ENCODE data around the gene ANKRD39.

GRCh38 chr2:96822786-96823185 lies 35.0 kb downstream of the ANKRD39 start:
- TF ChIP-seq EP300 (IDR thresholded peaks at IDR 0.05; ENCODE audit: borderline replicate concordance) (no peak), MAX (IDR thresholded peaks at IDR 0.05) (no peak), CEBPB (IDR thresholded peaks at IDR 0.05) (no peak), ZBTB7A (IDR thresholded peaks at IDR 0.05; ENCODE audit: low read depth) (no peak), EGR1 (IDR thresholded peaks at IDR 0.05) (no peak)
